OCI-LY1 (cell line): ENCODE measurements around the gene PCED1B.

ENCODE experiments used
- H2AFZ ChIP-seq: fragments of 200-600 bp; sonication (generic), shearing (Covaris generic); 2 replicates; pipeline ENCODE4 v1.6.0; 2014; ENCODE audit warnings: antibody characterized with exemption, mild to moderate bottlenecking, low read length
- H3F3A ChIP-seq: fragments of 200-600 bp; sonication (generic), shearing (Covaris generic); 2 replicates; pipeline ENCODE4 v1.6.0; 2014; ENCODE audit warnings: mild to moderate bottlenecking, antibody characterized with exemption, low read length, moderate library complexity; ENCODE audit not compliant: insufficient read depth
- H3K27ac ChIP-seq: fragments of 200-600 bp; sonication (generic); 2 replicates; pipeline ENCODE4 v1.5.1; 2014; ENCODE audit warnings: low read length, mixed run types, mild to moderate bottlenecking, low read depth; ENCODE audit not compliant: poor library complexity, severe bottlenecking
- H3K27me3 ChIP-seq: fragments of 200-600 bp; sonication (generic); 2 replicates; pipeline ENCODE4 v1.6.0; 2014; ENCODE audit warnings: antibody characterized with exemption, mild to moderate bottlenecking, low read length, moderate library complexity; ENCODE audit not compliant: insufficient read depth
- H3K36me3 ChIP-seq: fragments of 200-600 bp; sonication (generic); 2 replicates; pipeline ENCODE4 v1.6.1; 2014; ENCODE audit warnings: mild to moderate bottlenecking, antibody characterized with exemption, low read length, moderate library complexity, mixed read lengths; ENCODE audit not compliant: insufficient read depth
- H3K4me1 ChIP-seq: fragments of 200-600 bp; sonication (generic); 2 replicates; pipeline ENCODE4 v1.5.1; 2014; ENCODE audit warnings: mild to moderate bottlenecking, low read length, moderate library complexity; ENCODE audit not compliant: insufficient read depth, severe bottlenecking
- H3K4me2 ChIP-seq: fragments of 200-600 bp; sonication (generic), shearing (Covaris generic); 2 replicates; pipeline ENCODE4 v1.6.1; 2014; ENCODE audit warnings: low read length
- H3K4me3 ChIP-seq: fragments of 200-600 bp; sonication (generic); 2 replicates; pipeline ENCODE4 v1.5.1; 2014; ENCODE audit warnings: low read length, low read depth, mild to moderate bottlenecking, mixed read lengths; ENCODE audit not compliant: poor library complexity, severe bottlenecking
- H3K79me2 ChIP-seq: fragments of 200-600 bp; shearing (Covaris generic); 2 replicates; pipeline ENCODE4 v1.6.1; 2016; ENCODE audit warnings: mixed run types, low read length, mixed read lengths; ENCODE audit not compliant: insufficient read depth
- H3K9ac ChIP-seq: fragments of 200-600 bp; sonication (generic), shearing (Covaris generic); 2 replicates; pipeline ENCODE4 v1.6.1; 2014; ENCODE audit warnings: mild to moderate bottlenecking, low read length, mixed read lengths
- H3K9me2 ChIP-seq: fragments of 200-600 bp; sonication (generic), shearing (Covaris generic); 2 replicates; pipeline ENCODE4 v1.6.1; 2014; ENCODE audit warnings: low read depth, mild to moderate bottlenecking, low read length, mixed read lengths
- H3K9me3 ChIP-seq: fragments of 200-600 bp; shearing (Covaris generic); 2 replicates; pipeline ENCODE4 v1.6.1; 2014; ENCODE audit warnings: low read length, mixed read lengths
- H4K20me1 ChIP-seq: fragments of 200-600 bp; sonication (generic), shearing (Covaris generic); 2 replicates; pipeline ENCODE4 v1.6.0; 2016; ENCODE audit warnings: mild to moderate bottlenecking, low read length; ENCODE audit not compliant: insufficient read depth
- EZH2 ChIP-seq: fragments of 200-600 bp; sonication (generic), shearing (Covaris generic); IDR thresholded peaks from 2 replicates; pipeline ENCODE4 v1.8.0; 2017; ENCODE audit warnings: borderline replicate concordance, mixed run types, mild to moderate bottlenecking, antibody characterized with exemption, low read length, moderate library complexity, mixed read lengths
- TF ChIP-seq, protein P1 (sequence below): fragments of 200-600 bp; sonication (generic), shearing (Covaris generic); IDR thresholded peaks from 2 replicates; pipeline ENCODE4 v1.5.1; 2017; ENCODE audit warnings: mild to moderate bottlenecking, antibody characterized with exemption, low read length, moderate library complexity, mixed read lengths

The PCED1B gene

DNA sequence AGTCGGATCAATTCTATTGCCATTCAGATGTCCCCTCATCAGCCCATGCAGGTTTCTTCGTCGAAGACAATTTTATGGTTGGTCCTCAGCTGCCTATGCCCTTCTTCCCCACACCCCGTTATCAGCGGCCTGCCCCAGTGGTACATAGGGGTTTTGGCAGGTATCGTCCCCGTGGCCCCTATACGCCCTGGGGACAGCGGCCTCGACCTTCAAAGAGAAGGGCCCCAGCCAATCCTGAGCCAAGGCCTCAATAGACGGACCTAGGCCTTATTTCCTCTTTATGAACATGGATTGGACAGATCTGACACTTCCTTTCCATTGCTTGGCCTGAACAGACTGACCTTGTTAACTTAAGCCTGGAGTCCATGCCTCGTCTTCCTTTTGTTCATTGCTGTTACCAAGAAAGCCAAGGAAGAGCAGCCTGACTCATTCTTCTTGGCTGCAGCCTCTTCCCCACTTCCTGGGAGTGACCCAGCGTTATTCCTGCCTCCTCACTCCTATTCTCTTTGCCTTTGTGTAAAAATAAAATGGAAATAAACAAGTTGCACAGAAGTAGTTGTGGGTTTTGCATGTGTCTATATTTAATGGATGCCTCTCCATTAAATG, 156.8 kb downstream of the PCED1B start:
- H3K9me2 ChIP-seq = no peaks in the 10 kb centered on the region
- no peaks in the 10 kb centered on the region for H3K27me3 ChIP-seq
- no peak overlapping the region for H3K4me3 ChIP-seq
- H3K4me1 ChIP-seq = no peaks in the 10 kb centered on the region
- H2AFZ ChIP-seq = no peak overlapping the region
- no peaks in the 10 kb centered on the region for H4K20me1 ChIP-seq
- H3K9ac ChIP-seq = no peak overlapping the region
- no peak overlapping the region for H3K27ac ChIP-seq
- no peak overlapping the region for H3K4me2 ChIP-seq
- TF ChIP-seq, protein P1, sequence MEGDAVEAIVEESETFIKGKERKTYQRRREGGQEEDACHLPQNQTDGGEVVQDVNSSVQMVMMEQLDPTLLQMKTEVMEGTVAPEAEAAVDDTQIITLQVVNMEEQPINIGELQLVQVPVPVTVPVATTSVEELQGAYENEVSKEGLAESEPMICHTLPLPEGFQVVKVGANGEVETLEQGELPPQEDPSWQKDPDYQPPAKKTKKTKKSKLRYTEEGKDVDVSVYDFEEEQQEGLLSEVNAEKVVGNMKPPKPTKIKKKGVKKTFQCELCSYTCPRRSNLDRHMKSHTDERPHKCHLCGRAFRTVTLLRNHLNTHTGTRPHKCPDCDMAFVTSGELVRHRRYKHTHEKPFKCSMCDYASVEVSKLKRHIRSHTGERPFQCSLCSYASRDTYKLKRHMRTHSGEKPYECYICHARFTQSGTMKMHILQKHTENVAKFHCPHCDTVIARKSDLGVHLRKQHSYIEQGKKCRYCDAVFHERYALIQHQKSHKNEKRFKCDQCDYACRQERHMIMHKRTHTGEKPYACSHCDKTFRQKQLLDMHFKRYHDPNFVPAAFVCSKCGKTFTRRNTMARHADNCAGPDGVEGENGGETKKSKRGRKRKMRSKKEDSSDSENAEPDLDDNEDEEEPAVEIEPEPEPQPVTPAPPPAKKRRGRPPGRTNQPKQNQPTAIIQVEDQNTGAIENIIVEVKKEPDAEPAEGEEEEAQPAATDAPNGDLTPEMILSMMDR = no peak
- TF ChIP-seq EZH2 = no peak
- no peaks in the 10 kb centered on the region for H3K9me3 ChIP-seq
- peaks cover 15% of the 10 kb centered on the region for H3K79me2 ChIP-seq
- no peaks in the 10 kb centered on the region for H3F3A ChIP-seq
- peaks cover 45% of the 10 kb centered on the region for H3K36me3 ChIP-seq

DNA sequence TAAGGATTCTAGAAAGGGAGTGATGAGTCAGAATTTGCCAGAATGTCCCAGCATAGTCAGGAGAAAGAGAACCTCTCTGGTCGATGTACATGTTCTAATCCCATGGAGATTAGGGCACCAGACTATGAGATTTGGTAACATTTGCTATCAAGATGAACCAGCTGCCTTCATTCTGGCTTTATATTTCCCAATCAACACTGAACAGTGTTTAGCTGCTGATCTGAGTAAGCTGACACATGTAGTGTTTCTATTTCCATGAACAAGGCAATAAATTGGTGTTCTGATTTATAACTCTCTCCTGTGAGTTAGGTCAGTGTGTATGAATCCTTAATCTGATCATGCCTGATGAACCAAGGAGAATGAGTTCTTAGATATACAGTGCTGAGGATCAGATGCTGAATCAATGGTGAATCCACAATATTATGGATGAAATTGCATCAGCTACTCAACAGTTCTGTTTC, 158.4 kb downstream of the PCED1B start:
- Histone ChIP-seq H2AFZ (no peak overlapping the region), H3K27me3 (no peaks in the 10 kb centered on the region), H3K9ac (no peak overlapping the region), H3K4me3 (no peak overlapping the region), H3K9me2 (no peaks in the 10 kb centered on the region), H3K4me1 (no peaks in the 10 kb centered on the region), H3K36me3 (peaks cover 37% of the 10 kb centered on the region), H3K79me2 (peaks cover 5% of the 10 kb centered on the region), H3K9me3 (no peaks in the 10 kb centered on the region), H3F3A (no peaks in the 10 kb centered on the region), H3K4me2 (no peak overlapping the region), H4K20me1 (no peaks in the 10 kb centered on the region), H3K27ac (no peak overlapping the region)
- TF ChIP-seq EZH2 = no peak
- TF ChIP-seq, protein P1 = no peak

DNA sequence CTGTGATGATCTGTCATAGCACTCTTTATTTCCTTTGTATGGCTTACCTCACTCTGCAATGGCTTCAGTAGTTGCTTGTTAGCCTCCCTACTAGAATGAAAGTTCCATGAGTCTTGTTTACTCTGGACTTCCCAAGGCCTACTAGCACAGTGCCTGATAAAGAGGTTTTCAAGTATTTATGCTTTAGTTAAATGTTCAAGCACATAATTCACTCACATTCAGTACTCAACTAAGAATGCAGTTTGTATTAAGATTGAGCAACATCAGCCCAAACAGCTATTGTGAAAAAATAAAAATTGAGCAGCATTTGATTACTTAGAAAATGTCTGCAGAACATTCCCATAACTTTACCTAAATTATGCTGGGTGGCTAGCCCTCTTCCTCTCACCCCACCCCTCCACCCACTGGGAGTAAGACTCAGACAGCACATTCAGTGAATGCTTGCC, 159.3 kb downstream of the PCED1B start:
- H3K79me2 ChIP-seq = peaks cover 2% of the 10 kb centered on the region; the same call in 1 of the 2 replicates
- no peaks in the 10 kb centered on the region for H3F3A ChIP-seq
- H3K36me3 ChIP-seq = peaks cover 30% of the 10 kb centered on the region
- TF ChIP-seq EZH2 = no peak
- TF ChIP-seq, protein P1 = no peak
- H3K4me2 ChIP-seq = no peak overlapping the region
- H3K9me3 ChIP-seq = no peaks in the 10 kb centered on the region
- H3K27me3 ChIP-seq = no peaks in the 10 kb centered on the region
- no peak overlapping the region for H3K4me3 ChIP-seq
- no peak overlapping the region for H3K9ac ChIP-seq
- H3K9me2 ChIP-seq = no peaks in the 10 kb centered on the region
- H3K27ac ChIP-seq = no peak overlapping the region
- H2AFZ ChIP-seq = no peak overlapping the region
- no peaks in the 10 kb centered on the region for H3K4me1 ChIP-seq
- no peaks in the 10 kb centered on the region for H4K20me1 ChIP-seq
